ENCODE results near the gene TMC5. TPM values are rescaled to one million over a fixed set of nuclear protein-coding genes. Genes with fewer than 3 reads are reported as not detected.

TMC5 gene
- total and polyA plus RNA-seq, 2 of the 13 experiments (the other 11 are each of a cell fraction or from before 2014, with no cell fraction given) = 0.09 to 0.41 TPM

DNA sequence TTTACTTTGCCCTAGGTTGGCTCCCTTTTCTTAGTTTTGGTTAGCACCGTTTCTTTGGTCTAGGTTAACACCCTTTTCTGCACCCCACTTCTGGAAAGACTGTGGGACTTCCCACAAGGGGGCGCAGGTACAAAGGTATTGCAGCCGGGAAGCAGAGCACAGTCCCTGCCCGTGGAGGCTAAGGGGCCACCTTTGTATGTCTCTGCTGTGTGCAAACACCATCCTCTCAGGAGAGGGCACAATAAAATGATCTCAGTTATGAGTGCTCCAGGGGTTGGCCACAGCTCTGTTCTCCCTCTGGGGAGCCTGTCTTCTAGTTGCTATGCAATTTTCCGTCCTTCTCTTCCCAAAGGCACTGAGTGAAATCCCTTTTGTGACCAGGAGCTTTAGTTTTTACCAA is 28.4 kb upstream of the TMC5 start (continued):
- TF ChIP-seq, protein P1, sequence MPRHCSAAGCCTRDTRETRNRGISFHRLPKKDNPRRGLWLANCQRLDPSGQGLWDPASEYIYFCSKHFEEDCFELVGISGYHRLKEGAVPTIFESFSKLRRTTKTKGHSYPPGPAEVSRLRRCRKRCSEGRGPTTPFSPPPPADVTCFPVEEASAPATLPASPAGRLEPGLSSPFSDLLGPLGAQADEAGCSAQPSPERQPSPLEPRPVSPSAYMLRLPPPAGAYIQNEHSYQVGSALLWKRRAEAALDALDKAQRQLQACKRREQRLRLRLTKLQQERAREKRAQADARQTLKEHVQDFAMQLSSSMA (CRISPR knock-in tag; IDR thresholded peaks at IDR 0.05) = no peak
- TF ChIP-seq ZBTB34 (CRISPR knock-in tag; IDR thresholded peaks at IDR 0.05) = no peak
- TF ChIP-seq CTCF (CRISPR knock-in tag; IDR thresholded peaks at IDR 0.05) = peak; percentile 96
- no peak for TF ChIP-seq HOXA5 (CRISPR knock-in tag; IDR thresholded peaks at IDR 0.05)
- TF ChIP-seq ARNT (IDR thresholded peaks at IDR 0.05) = no peak
- no peak for TF ChIP-seq ELF4 (CRISPR knock-in tag; IDR thresholded peaks at IDR 0.05; ENCODE audit: borderline replicate concordance)
- TF ChIP-seq ZNF883 (CRISPR knock-in tag; IDR thresholded peaks at IDR 0.05; ENCODE audit: not compliant biosample characterization) = no peak
- TF ChIP-seq FOXK2 (IDR thresholded peaks at IDR 0.05) = no peak
- 0 out of 2 replicates have a peak, but pooled peaks have one; percentile 3 for TF ChIP-seq TBX3 (IDR thresholded peaks at IDR 0.05; ENCODE audit: borderline replicate concordance)
- TF ChIP-seq NFRKB (IDR thresholded peaks at IDR 0.05) = no peak
- no peak for TF ChIP-seq TMF1 (CRISPR knock-in tag; IDR thresholded peaks at IDR 0.05; ENCODE audit: low read depth)
- TF ChIP-seq STAT5B (CRISPR knock-in tag; IDR thresholded peaks at IDR 0.05) = no peak
- TF ChIP-seq SMC3 (IDR thresholded peaks at IDR 0.05; ENCODE audit: low read length) = peak; percentile 97
- TF ChIP-seq HNRNPH1 (optimal IDR thresholded peaks at IDR 0.05; ENCODE audit: low read depth, low read length) = peak; percentile 67
- peak; percentile 45; the same call in 1 of the 2 replicates for TF ChIP-seq KDM5B (CRISPR knock-in tag; IDR thresholded peaks at IDR 0.05; ENCODE audit: borderline replicate concordance)
- no peak for TF ChIP-seq KDM1A (CRISPR knock-in tag; IDR thresholded peaks at IDR 0.05)
